B cell (primary cell): Measurements from ENCODE around the gene SEL1L.

Experiments
- EZH2 ChIP-seq: IDR thresholded peaks from 2 replicates; pipeline ENCODE4 v1.6.1; 2012; ENCODE audit warnings: borderline replicate concordance, low read depth, mild to moderate bottlenecking, moderate library complexity, low read length; ENCODE audit not compliant: insufficient read depth, poor library complexity, severe bottlenecking
- TF ChIP-seq, protein P1 (sequence below): fragments of 200-600 bp; IDR thresholded peaks from one replicate; pipeline ENCODE4 v1.8.0; 2022; ENCODE audit warnings: antibody characterized with exemption, mild to moderate bottlenecking

GRCh38 chr14:81423504-81423903 lies 110.1 kb downstream of the SEL1L start:
- TF ChIP-seq, protein P1, sequence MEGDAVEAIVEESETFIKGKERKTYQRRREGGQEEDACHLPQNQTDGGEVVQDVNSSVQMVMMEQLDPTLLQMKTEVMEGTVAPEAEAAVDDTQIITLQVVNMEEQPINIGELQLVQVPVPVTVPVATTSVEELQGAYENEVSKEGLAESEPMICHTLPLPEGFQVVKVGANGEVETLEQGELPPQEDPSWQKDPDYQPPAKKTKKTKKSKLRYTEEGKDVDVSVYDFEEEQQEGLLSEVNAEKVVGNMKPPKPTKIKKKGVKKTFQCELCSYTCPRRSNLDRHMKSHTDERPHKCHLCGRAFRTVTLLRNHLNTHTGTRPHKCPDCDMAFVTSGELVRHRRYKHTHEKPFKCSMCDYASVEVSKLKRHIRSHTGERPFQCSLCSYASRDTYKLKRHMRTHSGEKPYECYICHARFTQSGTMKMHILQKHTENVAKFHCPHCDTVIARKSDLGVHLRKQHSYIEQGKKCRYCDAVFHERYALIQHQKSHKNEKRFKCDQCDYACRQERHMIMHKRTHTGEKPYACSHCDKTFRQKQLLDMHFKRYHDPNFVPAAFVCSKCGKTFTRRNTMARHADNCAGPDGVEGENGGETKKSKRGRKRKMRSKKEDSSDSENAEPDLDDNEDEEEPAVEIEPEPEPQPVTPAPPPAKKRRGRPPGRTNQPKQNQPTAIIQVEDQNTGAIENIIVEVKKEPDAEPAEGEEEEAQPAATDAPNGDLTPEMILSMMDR: no peak
- no peak for TF ChIP-seq EZH2
